Cortex of kidney (tissue), 1 donor: ENCODE results near the gene BCLAF1.
"Not testable (repeated sequence)": the region's sequence is repeated elsewhere in the genome, so short reads cannot be mapped to it uniquely, and the experiment has no call there.

Experiments
- DNase-seq: peaks from one replicate; lab custom pipeline; 2025; lab: John Stamatoyannopoulos, UW

Gene BCLAF1

DNA sequence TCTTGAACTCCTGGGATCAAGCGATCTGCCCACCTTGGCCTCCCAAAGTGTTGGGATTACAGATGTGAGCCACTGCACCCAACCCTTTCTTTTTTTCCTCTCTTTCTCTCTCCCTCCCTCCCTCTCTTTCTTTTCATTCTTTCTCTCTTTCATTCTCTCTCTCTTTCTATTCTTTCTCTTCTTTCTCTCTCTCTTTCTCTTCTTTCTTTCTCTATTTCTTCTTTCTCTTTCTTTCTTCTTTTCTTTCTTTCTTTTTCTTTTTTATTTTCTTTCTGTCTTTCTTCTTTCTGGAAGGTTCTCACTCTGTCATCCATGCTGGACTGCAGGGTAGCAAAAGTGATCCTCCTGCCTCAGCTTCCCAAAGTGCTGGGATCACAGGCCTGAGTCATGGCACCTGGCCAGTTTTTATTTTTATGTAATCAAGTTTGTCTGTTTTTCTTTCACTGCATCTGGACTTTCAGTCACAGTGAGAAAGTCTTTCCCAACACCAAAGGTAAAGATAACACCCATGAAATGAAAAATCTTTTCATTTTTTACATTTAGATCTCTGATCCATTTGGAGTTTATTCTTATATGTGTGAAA, 20.2 kb upstream of the BCLAF1 start:
- DNase-seq, result no peak

DNA sequence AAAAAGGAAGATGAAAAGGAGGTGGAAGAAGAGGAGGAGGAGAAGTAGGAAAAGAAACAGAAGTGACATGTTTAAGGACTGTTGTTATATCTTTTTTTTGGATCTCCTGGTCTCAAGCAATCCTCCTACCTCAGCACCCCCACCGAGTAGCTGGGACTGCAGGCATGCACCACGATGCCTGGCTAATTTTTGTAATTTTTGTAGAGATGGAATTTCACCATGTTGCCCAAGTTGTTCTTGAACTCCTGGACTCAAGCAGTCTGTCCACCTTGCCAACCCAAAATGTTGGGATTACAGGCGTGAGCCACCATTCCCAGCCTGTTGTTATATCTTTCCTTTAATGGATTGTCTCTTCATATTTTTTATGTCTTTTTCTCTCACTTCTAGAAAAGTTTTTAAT, 19.5 kb upstream of the BCLAF1 start:
- no peak for DNase-seq

DNA sequence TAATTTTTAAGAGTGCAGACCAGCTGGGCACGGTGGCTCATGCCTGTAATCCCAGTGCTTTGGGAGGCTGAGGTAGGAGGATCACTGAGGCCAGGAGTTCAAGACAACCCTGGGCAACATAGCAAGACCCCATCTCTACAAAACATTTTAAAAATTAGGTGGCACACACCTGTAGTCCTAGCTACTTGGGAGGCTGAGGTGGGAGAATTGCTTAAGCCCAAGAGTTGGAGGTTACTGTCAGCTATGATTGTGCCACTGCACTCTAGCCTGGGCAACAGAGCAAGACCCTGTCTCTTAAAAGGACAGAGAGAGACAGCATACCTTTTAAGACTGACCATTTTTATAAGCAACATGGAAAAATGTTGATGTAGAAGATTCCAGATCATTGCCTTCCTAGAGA, 18.8 kb upstream of the BCLAF1 start:
- not testable (repeated sequence) for DNase-seq

DNA sequence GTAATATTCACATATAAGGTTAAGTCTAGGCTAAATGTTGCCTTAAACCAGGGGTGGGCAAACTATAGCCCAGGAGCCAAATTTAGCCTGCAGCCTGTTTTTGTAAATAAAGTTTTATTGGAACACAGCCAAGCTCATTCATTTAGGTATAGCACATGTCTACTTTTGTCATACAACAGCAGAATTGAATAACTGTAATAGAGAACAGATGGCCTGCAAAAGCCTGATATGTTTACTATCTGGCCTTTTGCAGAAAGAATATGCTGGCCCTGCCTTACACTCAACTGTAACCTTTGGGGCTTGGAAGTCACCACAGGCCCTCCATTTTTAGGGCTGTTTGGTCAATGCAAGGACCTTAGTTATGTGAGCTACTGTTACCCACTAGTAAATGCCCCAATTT, 17.7 kb upstream of the BCLAF1 start:
- DNase-seq, result no peak

DNA sequence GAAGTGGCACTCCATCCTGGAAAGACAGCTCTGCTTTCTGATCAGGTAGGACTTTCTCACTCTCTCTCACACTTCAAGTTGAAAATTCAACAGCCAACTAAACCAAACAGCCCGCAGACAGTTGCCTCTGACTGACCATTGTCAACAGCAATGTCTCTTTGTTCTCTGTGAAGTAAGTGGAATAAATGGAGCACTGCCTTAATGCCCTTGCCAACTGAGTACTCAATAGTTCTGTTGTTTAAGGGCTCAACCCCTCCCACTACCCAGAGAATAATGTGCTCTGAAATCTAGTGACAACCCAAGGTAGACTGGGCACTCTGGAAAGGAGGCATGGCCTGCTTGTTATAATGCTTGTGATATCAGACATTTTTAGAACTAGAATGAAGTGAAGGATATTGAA, 16.8 kb upstream of the BCLAF1 start:
- no peak for DNase-seq

DNA sequence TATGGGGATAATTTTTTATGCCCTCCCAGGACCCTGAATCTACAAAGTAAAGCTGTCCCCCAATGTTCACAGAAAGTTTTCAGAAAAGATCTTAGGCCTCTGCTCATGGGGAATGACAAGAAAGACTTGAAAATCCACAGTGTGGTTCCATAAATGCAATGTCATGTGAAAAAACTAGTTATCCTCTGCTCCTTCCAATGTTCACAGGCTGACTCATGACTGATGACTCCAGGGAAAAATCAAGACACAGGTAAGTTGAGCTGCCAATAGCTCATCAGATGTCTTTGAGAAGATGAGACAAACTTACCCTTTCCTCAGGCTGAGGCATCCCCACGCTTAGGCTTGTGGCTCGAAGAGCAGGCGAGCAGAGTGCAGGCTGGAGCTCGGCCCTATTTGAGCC, 14.8 kb upstream of the BCLAF1 start:
- DNase-seq, result no peak

DNA sequence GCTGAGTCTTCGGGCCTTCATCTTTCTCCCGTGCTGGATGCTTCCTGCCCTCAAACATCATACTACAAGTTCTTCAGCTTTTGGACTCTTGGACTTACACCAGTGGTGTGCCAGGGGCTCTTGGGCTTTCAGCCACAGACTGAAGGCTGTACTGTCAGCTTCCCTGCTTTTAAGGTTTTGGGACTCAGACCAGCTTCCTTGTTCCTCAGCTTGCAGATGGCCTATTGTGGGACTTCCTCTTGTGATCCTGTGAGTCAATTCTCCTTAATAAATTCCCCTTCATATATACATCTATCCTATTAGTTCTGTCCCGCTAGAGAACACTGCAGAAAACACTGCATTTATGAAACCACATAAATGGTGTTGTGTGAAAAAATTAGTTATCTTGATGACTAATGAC, 13.9 kb upstream of the BCLAF1 start:
- DNase-seq, result no peak

DNA sequence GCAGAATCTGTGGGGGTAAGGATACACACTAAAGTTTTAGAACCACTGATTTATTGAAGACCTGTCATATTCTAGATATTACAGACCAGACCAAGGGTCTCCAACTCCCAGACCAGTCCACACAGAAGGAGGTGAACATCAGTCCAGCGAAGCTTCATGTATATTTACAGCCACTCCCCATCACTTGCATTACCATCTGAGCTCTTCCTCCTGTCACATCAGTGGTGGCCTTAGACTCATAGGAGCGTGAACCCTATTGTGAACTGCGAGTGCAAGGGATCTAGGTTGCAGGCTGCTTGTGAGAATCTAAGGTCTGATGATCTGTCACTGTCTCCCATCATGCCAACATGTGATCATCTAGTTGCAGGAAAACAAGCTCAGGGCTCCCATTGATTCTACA, 5.0 kb upstream of the BCLAF1 start:
- no peak for DNase-seq

DNA sequence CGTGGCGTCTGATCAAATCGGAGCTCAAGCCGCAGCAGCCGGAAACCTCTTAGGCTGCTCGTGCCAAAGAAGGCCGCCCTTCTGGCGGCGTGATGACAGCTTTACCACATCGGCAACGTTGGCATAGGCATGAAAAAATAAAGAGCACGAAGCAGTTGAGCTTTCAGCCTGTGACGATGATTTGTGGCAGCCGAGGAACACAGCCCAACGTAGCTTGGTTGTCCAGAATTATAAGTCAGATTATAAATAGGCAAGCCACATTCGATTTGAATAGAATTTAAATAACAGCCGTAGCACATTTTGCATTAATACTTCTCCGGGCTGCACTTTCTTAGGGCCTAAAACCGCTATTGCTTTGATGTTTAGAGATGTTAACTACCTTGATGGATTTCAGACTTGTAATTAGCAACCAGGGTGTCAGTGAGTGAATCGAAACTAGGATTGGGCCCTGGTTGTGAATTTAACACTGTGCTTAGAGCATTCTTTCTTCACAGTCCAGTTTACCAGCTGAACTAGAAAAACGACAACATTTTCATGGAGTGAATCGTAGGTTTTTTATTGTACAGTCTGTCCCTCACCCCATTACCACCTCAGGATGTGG, 864 bp upstream of the BCLAF1 start:
- no peak for DNase-seq

DNA sequence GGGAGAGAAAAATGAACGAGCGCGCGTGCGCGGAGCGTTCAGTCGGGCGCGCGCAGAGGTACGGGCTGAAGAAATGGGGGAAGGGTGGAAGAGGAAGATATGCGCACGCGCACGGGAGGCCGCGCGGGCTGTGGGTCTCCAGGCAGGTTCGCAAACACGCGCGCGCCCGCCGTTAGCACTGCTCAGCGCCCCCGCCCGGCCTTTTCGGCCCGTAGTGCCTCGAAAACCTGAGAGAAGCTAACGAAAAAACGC, 393 bp downstream of the BCLAF1 start:
- no peak for DNase-seq

DNA sequence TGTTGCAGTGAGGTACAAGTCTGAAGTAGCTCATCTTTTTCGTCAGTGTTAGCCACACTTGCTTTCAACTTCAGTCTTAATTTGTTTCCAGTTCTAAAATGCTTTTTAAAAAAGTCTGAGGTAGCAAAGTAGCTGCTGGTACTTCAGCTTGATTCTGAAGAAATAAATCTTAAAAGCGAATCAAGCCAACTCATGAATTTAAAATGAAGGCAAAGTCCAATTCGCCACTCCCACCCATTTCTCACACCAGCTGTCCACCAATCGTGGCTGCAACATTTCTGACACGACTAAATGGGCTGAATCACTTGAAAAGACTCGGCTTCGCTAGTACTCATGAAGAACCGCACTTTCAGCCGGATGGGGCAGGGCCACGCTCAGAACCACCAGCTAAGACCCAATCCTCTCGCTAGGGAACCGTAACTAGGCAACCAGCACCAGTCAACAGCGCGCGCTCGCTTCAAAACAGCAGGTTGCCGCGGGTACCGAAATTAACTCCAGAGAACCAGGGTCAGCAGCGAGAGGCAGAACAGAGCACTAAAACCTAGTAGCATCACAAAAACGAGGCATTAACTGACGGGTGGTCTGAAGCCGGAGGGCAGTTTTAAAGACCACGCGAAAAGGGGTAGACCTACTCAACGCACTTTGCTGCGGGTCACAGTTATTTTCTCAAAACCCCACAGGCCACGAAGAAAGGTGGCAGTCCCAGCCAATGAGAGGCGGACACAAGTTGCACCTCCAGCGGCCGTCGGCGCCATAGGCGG, 900 bp downstream of the BCLAF1 start:
- peak; percentile 36 for DNase-seq

DNA sequence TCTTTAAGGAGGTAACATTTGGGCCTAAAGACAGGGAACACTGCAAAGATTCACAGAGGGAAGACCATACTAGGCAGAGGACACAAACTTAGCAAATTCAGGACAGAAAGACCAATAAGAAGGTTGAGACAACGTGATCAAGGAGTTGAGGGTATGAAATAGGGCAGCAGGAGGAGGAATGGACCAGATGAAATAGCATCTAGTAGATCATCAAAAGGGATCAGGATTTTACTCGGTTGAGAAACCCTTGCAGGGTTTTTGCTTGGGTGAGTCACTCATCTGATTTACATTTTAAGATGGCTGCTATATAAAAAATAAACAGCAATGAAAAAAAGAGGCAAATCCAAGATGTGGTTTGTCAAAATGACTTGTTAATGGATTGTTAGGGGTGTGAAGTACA, 4.7 kb downstream of the BCLAF1 start:
- DNase-seq, result no peak

DNA sequence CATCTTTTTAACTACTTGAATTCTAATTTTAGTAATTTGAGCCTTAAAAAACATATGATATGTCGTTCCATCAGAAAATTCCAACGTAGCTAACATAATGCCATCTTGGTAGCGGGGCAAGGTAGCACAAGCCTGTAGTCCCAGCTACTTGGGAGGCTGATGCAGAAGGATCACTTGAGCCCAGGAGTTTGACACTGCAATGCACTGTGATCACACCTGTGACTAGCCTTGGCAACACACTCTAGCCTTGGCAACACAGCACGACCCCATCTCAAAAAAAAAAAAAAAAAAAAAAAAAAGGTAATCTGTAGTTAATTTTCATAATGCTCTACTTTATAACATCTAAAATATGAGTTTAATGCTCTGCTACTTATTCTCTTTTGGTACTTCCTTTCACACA, 6.7 kb downstream of the BCLAF1 start:
- DNase-seq, result no peak

DNA sequence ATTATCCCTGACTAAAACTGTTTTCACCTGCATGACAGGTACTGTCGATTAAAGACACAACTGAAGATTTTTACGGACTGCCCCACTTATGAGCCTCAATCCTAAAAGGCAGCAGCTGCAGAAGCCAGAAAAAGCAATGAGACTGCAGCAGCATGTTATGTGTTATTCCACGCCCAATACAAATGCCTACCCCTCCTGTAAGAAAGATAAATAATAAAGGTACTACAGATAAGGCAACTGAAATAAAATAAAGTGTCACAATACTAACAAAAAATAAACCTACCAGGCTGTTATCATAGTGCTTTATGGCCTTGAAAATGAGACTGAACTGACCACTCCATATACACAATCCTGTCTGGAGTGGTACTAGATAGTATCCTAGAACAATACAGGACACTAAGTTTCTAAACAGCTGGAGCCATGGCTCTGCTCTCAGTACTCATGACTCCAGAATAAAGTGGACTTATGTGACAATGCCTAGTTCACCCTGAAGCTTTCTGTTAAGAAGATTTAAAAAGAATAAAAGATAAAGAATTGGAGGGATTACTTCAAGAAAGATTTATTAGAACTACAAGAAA, 9.5 kb downstream of the BCLAF1 start:
- DNase-seq, result no peak

DNA sequence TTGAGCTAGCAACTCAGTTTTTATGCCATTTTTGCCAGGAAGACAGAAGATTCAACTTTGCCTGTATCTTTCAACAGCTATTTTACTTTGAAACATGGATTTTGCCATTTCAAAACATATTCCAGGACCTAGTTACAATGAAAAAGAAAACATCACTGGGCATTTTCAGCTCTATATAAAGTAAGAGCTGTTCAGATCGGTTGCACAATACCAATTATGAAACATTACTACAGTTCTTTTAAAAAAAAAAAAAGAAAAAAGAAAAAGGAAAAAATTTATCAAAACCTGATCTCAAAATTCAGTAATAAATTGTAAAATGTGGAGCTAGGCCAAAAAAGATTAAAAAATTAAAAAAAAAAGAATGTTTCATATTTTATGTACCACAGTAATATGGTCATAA, 15.6 kb downstream of the BCLAF1 start:
- no peak for DNase-seq

DNA sequence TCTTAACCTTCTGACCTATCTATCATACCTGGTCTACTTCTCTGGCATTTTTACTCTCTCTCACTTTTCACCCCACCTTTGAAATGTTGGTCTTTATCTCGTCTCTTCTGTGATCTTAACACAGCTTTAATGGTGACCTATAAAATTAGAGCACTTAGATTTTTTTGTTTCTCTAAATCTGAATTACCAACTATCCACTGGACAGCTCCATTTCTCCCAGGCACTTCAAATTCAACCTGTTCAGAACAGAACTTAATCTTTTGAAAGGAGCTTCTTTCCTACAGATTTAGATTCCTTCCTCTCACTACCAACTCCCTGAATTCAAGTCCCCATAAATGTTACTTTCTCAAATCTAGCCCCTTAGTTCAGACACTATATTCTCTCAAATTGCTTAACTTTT, 24.5 kb downstream of the BCLAF1 start:
- DNase-seq, result no peak

DNA sequence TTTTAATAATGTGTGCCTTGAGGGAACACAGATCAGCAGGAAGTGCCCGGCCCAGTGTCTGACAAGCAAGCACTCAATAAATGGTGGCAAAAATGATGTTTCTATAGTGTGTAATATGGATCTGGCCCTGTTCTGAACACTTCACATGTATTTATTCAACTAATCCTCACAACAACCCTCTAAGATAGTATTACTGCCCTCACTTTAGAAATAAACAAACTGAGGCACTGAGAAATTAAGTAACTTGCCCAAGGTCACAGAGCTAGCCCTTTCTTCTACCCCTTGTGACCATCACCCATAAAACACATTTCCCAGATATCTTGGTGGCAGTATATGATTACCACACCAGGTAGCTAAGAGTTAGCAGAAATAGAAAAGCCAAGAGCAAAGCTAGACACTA, 26.7 kb downstream of the BCLAF1 start:
- no peak for DNase-seq

DNA sequence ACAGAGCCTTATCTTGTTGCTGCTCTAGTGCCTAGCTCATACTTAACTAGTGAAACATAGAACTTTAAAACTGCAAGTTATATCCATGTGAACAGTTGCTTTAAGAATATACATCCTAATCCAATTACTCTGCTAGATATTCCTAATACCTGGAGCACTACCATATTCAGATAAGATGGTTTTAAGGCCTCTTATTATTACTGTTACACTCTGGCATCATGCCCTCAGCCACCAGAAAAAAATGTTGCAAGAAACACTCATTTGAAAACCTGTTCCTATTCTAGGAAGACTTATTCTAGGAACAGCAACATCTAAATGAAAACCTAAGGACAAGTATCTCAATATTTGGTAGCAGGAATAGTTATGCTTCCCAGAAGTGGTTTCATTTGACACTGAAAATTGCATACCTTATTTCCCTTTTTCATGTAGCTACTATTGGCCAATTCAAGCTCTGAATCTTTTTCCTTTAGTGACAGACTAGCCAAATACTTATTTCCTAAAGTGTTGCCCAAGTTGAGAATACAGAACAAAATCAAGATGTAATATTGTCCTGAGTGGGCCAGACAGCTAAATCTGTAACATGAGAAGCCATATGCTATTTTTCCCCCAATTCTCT, 34.7 kb downstream of the BCLAF1 start:
- DNase-seq, result no peak

DNA sequence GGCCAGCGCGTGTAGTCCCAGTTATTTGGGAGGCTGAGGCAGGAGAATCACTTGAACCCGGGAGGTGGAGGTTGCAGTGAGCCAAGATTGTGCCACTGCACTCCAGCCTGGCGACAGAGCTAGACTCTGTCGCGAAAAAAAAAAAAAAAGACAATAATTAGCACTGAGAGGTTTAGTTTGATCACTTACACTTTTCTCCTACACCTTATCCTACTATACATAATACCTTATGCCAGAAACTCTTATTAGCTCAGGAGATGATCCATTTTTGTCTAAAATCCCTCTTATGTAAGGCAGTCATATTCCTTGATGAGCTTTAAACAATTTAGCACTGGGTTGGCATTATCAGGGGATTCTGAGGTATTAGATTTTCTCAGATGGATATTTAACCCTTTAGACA, 35.9 kb downstream of the BCLAF1 start:
- no peak for DNase-seq

DNA sequence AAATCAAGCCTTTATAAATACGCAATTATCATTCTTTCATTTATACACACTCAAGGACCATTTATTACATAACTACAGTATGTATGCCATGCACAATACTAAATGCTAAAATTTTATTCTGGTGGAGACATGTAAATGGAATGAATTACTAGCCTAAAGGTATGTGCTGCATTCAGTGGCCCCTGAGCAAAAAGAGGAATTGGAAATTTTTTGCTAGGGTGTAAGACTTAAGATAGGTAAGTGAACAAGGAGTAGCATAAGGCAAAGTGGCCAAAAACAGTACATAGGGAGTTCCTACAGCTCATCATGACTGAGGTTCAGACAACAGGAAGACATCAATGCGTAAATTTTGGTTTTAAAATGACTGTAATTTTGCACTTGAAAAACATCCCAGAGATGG, 37.2 kb downstream of the BCLAF1 start:
- no peak for DNase-seq

DNA sequence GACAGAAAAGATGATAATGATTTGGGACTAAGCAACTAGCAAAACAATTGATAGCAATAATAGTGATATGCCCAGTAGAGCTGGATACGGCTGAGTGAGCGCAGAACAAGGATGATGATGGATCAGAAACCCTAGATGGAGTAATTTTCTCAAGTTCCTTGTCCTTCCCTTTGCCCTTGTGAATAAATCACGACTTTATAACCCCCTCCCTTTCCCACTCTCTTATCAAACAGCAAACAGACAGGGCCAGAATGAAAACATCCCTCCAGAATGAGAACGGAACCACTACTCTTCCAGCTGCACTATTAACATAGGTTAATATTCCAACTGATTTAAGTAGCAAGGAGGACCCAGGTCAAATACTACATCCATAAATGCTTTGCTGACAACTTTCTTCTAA, 38.3 kb downstream of the BCLAF1 start:
- no peak for DNase-seq

DNA sequence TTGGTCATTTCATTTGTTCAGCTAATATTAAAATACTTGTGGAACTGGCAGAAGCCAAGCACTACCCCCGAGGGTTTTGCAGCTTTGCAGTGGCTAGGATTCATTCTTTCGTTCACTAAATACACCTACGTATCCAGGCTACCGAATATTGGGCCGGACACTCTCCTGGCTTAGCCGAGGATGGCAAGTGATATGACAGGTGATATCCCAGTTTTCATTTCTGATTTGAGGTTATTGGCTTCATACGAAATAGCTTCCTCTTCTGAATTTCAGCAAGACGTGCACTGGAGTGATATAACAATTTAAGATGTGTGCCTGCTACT, 39.0 kb downstream of the BCLAF1 start:
- no peak for DNase-seq
